HepG2 (cell line): ENCODE results near the gene GCN1. TPM values are rescaled to one million over a fixed set of nuclear protein-coding genes. Genes with fewer than 3 reads are reported as not detected.
A peak's percentile ranks its signal among the peaks of the same experiment; 100 is the strongest.

Experiments used
- EZH2 ChIP-seq: conservative IDR thresholded peaks from 2 replicates; pipeline ENCODE4 v1.6.1; 2012; ENCODE audit warnings: mild to moderate bottlenecking, low read depth, low read length, moderate library complexity
- GFI1 ChIP-seq: sonication (generic); formaldehyde crosslinking; IDR thresholded peaks from 2 replicates; pipeline ENCODE4 v1.5.0; 2020; ENCODE audit warnings: missing genetic modification reagents, mild to moderate bottlenecking, borderline replicate concordance
- JUN ChIP-seq: sonication (generic); formaldehyde crosslinking; IDR thresholded peaks from 2 replicates; pipeline ENCODE4 v1.4.0; 2020; ENCODE audit warnings: mild to moderate bottlenecking, missing genetic modification reagents
- NKX3-1 ChIP-seq: sonication (generic); formaldehyde crosslinking; IDR thresholded peaks from 2 replicates; pipeline ENCODE4 v1.5.0; 2020; ENCODE audit warnings: missing genetic modification reagents
- PHF21A ChIP-seq: sonication (generic); formaldehyde crosslinking; IDR thresholded peaks from 2 replicates; pipeline ENCODE4 v1.5.0; 2020; ENCODE audit warnings: mild to moderate bottlenecking, missing genetic modification reagents
- SAP130 ChIP-seq: IDR thresholded peaks from 2 replicates; pipeline ENCODE4 v1.6.1; 2016; ENCODE audit warnings: low read depth
- YEATS4 ChIP-seq: sonication (generic); formaldehyde crosslinking; IDR thresholded peaks from 2 replicates; pipeline ENCODE4 v1.4.0; 2020; ENCODE audit warnings: missing genetic modification reagents, borderline replicate concordance
- ZKSCAN5 ChIP-seq: sonication (generic); formaldehyde crosslinking; IDR thresholded peaks from 2 replicates; pipeline ENCODE4 v1.5.1; 2020; ENCODE audit warnings: mild to moderate bottlenecking, missing genetic modification reagents
- ZMYM4 ChIP-seq: sonication (generic); formaldehyde crosslinking; IDR thresholded peaks from 2 replicates; pipeline ENCODE4 v1.8.1; 2023; ENCODE audit warnings: mild to moderate bottlenecking, missing genetic modification reagents
- ZNF33B ChIP-seq: sonication (generic); formaldehyde crosslinking; IDR thresholded peaks from 2 replicates; pipeline ENCODE4 v1.5.1; 2020; ENCODE audit warnings: mild to moderate bottlenecking, missing genetic modification reagents
- ZNF552 ChIP-seq: sonication (generic); formaldehyde crosslinking; IDR thresholded peaks from 2 replicates; pipeline ENCODE4 v1.9.0; 2022; ENCODE audit warnings: missing genetic modification reagents, mild to moderate bottlenecking, borderline replicate concordance
- ZNF737 ChIP-seq: sonication (generic); formaldehyde crosslinking; IDR thresholded peaks from 2 replicates; pipeline ENCODE4 v1.5.0; 2020; ENCODE audit warnings: missing genetic modification reagents, mild to moderate bottlenecking, borderline replicate concordance
- polyA plus RNA-seq, 8 experiments: library from polyadenylated mRNA; depleted of rRNA in 3 of 8; stranded (reverse) in 7 of 8; unstranded in 1 of 8; fragments of >200 nt; fragmentation: Illumina TruSeq in 4 of 8; extraction: Trizol in 4 of 8; gene quantifications; 2 replicates each; pipeline versions ENCODE4 v1.2.1 to v1.2.3, GENCODE V29; 2011 to 2016; ENCODE audit warnings: low read depth in 4 of 8, missing spikeins in 1 of 8, mixed read lengths in 1 of 8; ENCODE audit not compliant: insufficient read depth in 1 of 8
- total RNA-seq, 5 experiments: library from RNA; depleted of rRNA; stranded (reverse); fragments of >200 nt; fragmentation: Illumina TruSeq; extraction: Trizol; gene quantifications; 2 replicates each; pipeline ENCODE4 v1.2.3, GENCODE V29; 2016; ENCODE audit warnings: low read depth in 1 of 5
- TF ChIP-seq, protein P1 (sequence below): sonication (generic); formaldehyde crosslinking; IDR thresholded peaks from 2 replicates; pipeline ENCODE4 v1.9.0; 2021; ENCODE audit warnings: missing genetic modification reagents, mild to moderate bottlenecking, borderline replicate concordance
- TF ChIP-seq, protein P2 (sequence below), 2 experiments: sonication (generic) in 1 of 2; formaldehyde crosslinking in 1 of 2; IDR thresholded peaks; 2 replicates each; pipeline versions ENCODE4 v1.5.1 to v1.6.1; 2011 to 2020; ENCODE audit warnings: borderline replicate concordance in 1 of 2, low read depth in 1 of 2, low read length in 1 of 2, mild to moderate bottlenecking in 1 of 2, missing genetic modification reagents in 1 of 2, moderate library complexity in 1 of 2
- TF ChIP-seq, protein P3 (sequence below): sonication (generic); formaldehyde crosslinking; conservative IDR thresholded peaks from 2 replicates; pipeline ENCODE4 v1.4.0; 2020; ENCODE audit warnings: missing genetic modification reagents
- TF ChIP-seq, protein P4 (sequence below): sonication (generic); formaldehyde crosslinking; IDR thresholded peaks from 2 replicates; pipeline ENCODE4 v1.4.0; 2020; ENCODE audit warnings: missing genetic modification reagents
- TF ChIP-seq, protein P5 (sequence below): sonication (generic); formaldehyde crosslinking; IDR thresholded peaks from 2 replicates; pipeline ENCODE4 v1.4.0; 2020; ENCODE audit warnings: mild to moderate bottlenecking, missing genetic modification reagents
- TF ChIP-seq, protein P6 (sequence below): sonication (generic); formaldehyde crosslinking; IDR thresholded peaks from 2 replicates; pipeline ENCODE4 v1.8.1; 2023; ENCODE audit warnings: mild to moderate bottlenecking, inconsistent platforms, moderate library complexity, missing genetic modification reagents, borderline replicate concordance

GCN1 gene
- total and polyA plus RNA-seq, 2 of the 13 experiments (the other 11 are each of a cell fraction or from before 2014, with no cell fraction given), result 58.2 to 83.0 TPM

DNA sequence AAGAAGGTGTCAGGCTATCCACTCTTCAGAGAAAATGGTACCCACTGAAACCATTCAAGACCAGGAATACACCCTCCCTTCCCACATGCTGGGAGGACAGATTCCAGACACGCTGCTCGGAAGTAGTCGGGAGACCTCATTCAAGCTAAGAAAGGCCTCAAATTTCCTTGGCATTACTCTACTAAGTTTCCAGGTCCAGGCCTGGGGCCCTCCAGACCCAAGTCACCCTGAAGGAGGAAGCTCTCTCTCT lies 33.5 kb upstream of the GCN1 start (continued):
- TF ChIP-seq, protein P1, sequence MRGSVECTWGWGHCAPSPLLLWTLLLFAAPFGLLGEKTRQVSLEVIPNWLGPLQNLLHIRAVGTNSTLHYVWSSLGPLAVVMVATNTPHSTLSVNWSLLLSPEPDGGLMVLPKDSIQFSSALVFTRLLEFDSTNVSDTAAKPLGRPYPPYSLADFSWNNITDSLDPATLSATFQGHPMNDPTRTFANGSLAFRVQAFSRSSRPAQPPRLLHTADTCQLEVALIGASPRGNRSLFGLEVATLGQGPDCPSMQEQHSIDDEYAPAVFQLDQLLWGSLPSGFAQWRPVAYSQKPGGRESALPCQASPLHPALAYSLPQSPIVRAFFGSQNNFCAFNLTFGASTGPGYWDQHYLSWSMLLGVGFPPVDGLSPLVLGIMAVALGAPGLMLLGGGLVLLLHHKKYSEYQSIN (CRISPR knock-in tag), result no peak
- TF ChIP-seq ZKSCAN5 (no peak), JUN (CRISPR knock-in tag) (no peak), EZH2 (no peak), ZNF33B (CRISPR knock-in tag) (peak; percentile 59; the same call in 1 of the 2 replicates), GFI1 (peak; percentile 25; the same call in 1 of the 2 replicates), ZNF737 (CRISPR knock-in tag) (peak; percentile 3; the same call in 1 of the 2 replicates), NKX3-1 (no peak), SAP130 (CRISPR knock-in tag) (no peak), ZNF552 (no peak), YEATS4 (CRISPR knock-in tag) (no peak), PHF21A (CRISPR knock-in tag) (no peak), ZMYM4 (no peak)
- TF ChIP-seq, protein P2, sequence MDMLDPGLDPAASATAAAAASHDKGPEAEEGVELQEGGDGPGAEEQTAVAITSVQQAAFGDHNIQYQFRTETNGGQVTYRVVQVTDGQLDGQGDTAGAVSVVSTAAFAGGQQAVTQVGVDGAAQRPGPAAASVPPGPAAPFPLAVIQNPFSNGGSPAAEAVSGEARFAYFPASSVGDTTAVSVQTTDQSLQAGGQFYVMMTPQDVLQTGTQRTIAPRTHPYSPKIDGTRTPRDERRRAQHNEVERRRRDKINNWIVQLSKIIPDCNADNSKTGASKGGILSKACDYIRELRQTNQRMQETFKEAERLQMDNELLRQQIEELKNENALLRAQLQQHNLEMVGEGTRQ (IDR thresholded peaks at IDR 0.05; ENCODE audit: low read depth, low read length), result no peak
- TF ChIP-seq, protein P2 (CRISPR knock-in tag; IDR thresholded peaks at IDR 0.05; ENCODE audit: borderline replicate concordance), result 0 out of 2 replicates have a peak, but pooled peaks have one; percentile 30
- TF ChIP-seq, protein P3, sequence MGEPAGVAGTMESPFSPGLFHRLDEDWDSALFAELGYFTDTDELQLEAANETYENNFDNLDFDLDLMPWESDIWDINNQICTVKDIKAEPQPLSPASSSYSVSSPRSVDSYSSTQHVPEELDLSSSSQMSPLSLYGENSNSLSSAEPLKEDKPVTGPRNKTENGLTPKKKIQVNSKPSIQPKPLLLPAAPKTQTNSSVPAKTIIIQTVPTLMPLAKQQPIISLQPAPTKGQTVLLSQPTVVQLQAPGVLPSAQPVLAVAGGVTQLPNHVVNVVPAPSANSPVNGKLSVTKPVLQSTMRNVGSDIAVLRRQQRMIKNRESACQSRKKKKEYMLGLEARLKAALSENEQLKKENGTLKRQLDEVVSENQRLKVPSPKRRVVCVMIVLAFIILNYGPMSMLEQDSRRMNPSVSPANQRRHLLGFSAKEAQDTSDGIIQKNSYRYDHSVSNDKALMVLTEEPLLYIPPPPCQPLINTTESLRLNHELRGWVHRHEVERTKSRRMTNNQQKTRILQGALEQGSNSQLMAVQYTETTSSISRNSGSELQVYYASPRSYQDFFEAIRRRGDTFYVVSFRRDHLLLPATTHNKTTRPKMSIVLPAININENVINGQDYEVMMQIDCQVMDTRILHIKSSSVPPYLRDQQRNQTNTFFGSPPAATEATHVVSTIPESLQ (CRISPR knock-in tag), result no peak
- TF ChIP-seq, protein P4, sequence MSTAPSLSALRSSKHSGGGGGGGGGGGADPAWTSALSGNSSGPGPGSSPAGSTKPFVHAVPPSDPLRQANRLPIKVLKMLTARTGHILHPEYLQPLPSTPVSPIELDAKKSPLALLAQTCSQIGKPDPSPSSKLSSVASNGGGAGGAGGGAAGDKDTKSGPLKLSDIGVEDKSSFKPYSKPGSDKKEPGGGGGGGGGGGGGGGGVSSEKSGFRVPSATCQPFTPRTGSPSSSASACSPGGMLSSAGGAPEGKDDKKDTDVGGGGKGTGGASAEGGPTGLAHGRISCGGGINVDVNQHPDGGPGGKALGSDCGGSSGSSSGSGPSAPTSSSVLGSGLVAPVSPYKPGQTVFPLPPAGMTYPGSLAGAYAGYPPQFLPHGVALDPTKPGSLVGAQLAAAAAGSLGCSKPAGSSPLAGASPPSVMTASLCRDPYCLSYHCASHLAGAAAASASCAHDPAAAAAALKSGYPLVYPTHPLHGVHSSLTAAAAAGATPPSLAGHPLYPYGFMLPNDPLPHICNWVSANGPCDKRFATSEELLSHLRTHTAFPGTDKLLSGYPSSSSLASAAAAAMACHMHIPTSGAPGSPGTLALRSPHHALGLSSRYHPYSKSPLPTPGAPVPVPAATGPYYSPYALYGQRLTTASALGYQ (CRISPR knock-in tag), result no peak
- TF ChIP-seq, protein P5, sequence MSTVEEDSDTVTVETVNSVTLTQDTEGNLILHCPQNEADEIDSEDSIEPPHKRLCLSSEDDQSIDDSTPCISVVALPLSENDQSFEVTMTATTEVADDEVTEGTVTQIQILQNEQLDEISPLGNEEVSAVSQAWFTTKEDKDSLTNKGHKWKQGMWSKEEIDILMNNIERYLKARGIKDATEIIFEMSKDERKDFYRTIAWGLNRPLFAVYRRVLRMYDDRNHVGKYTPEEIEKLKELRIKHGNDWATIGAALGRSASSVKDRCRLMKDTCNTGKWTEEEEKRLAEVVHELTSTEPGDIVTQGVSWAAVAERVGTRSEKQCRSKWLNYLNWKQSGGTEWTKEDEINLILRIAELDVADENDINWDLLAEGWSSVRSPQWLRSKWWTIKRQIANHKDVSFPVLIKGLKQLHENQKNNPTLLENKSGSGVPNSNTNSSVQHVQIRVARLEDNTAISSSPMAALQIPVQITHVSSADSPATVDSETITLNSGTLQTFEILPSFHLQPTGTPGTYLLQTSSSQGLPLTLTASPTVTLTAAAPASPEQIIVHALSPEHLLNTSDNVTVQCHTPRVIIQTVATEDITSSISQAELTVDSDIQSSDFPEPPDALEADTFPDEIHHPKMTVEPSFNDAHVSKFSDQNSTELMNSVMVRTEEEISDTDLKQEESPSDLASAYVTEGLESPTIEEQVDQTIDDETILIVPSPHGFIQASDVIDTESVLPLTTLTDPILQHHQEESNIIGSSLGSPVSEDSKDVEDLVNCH (CRISPR knock-in tag), result no peak
- TF ChIP-seq, protein P6, sequence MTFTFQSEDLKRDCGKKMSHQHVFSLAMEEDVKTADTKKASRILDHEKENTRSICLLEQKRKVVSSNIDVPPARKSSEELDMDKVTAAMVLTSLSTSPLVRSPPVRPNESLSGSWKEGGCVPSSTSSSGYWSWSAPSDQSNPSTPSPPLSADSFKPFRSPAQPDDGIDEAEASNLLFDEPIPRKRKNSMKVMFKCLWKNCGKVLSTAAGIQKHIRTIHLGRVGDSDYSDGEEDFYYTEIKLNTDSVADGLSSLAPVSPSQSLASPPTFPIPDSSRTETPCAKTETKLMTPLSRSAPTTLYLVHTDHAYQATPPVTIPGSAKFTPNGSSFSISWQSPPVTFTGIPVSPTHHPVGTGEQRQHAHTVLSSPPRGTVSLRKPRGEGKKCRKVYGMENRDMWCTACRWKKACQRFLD (CRISPR knock-in tag), result no peak
